ENCODE results near the gene SZT2. TPM values are rescaled to one million over a fixed set of nuclear protein-coding genes. Genes with fewer than 3 reads are reported as not detected.

The SZT2 gene
- total RNA-seq, 1 experiment from 2014 or later = 6.3 TPM

DNA sequence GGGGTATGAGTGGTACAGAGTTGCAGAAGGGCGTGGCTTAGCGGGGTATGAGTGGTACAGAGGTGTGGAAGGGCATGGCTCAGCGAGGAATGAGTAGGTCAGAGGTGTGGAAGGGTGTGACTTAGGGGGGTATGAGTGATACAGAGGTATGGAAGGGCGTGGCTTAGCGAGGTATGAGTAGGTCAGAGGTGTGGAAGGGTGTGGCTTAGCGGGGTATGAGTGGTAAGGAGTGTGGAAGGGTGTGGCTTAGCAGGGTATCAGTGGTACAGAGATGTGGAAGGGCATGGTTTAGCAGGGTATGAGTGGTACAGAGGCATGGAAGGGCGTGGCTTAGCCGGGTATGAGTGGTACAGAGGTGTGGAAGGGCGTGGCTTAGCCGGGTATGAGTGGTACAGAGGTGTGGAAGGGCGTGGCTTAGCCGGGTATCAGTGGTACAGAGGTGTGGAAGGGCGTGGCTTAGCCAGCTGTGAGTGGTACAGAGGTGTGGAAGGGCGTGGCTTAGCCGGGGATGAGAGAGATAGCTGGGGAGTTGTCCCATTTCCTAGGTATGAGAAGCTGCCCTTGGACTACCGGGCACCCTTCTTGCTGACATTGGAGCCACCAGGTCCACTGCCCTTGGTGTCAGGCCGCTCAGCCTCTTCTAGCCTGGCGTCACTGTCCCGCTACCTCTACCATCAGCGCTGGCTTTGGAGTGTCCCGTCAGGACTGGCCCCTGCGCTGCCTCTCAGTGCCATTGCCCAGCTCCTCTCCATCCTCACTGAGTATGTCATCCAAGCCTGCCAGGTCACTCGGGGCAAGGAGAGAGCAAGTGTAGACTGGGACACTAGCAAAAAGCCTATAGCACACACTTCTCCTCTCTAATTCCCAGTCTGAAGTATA is 34.2 kb downstream of the SZT2 start:
- DNase-seq (ENCODE audit: low spot score) = no peak

DNA sequence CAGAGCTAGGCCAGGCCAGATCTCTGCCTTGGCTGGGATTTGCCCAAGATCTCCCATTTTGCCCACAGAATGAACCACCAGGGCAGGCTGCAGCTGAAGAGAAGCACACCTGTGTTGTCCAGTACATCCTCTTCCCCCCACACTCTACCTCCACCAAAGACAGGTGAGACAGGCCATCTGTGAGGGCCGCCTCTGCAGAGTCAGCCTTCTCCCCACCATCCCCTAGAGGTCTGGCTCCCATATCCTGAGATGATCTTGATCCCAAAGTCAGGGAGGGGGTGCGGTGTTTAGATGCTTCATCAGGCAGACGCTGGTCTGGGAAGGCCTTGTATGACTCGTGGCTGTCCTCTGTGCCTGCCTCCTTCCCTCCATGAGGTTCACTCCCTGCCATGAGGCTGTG is 35.3 kb downstream of the SZT2 start:
- DNase-seq (ENCODE audit: low spot score) = no peak

DNA sequence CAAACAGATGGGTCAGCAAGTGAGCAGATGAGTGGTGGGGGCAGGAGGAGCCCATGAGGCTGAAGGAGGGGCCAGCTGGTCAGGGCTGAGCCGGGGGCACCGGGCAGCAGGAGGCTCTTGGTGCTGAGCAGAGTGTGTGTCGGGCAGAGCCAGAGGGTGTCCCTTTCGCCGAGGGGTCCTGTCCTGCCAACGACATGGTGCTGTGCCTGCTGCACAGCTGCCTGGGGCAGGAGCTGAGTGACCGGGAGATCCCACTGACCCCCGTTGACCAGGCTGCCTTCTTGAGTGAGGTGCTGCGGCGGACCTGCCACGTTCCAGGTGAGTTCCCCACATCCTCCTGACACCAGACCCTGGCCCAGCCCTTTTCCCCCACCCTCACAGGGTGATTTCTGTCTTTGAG is 36.5 kb downstream of the SZT2 start:
- DNase-seq (ENCODE audit: low spot score) = no peak

GRCh38 chr1:43427524-43427923 is 37.8 kb downstream of the SZT2 start:
- DNase-seq (ENCODE audit: low spot score) = no peak

DNA sequence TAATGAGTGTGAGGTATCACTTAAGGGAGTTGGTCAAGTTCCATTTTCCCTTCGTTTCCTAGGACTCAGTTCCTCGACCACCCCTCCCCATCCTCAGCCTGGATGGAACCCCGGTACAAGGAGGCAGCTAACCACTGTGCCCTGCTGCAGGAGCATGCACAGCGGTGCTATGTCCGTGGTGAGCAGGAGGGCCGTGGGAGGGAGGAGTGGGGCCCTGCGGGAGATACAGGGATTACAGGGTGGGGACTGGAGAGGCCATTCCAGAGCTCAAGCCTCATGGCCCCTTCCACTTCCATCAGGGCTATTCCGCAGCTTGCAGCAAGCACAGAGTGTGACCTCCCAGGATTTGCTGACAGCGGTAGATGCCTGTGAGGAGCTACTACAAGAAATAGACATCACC is 38.2 kb downstream of the SZT2 start:
- DNase-seq (ENCODE audit: low spot score) = no peak

DNA sequence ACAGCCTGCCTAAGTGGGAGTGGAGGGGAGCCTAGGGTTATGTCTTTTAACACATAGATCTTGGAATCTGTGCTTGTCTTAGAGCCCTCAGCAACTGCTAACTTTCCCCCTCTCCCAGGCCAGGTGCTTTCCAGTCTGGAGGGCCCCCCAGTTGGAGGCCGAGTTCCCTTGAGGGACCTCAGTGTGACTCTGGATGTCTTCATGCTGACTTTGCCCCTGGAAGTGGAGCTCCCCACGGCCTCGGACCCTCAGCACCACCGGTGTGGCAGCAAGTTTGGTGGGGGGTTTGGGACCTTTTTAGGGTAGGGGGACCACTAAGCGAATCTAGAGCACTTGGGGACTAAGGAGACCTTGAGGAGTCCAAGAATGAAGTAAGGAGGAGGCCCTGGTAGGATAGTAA is 41.1 kb downstream of the SZT2 start:
- DNase-seq (ENCODE audit: low spot score) = no peak

DNA sequence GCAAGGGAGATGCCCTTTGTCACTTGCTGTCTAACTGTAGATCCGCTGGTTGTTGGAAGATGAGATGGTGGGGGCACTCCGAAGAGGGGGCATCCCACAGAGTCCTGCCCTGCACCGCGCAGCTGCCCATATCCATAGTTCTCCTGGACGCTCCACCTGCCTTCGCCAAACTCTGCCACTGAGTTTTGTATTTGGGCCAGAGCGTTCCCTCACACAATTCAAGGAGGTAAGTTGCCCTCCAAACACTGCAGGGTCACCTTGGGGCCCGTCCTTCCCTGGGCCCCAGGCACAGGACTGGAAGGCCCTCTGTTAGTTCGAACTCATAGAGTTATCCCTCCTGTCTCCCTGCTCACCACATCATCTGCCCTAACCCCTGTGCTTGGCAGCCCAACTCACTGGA is 42.0 kb downstream of the SZT2 start:
- DNase-seq (ENCODE audit: low spot score) = no peak

DNA sequence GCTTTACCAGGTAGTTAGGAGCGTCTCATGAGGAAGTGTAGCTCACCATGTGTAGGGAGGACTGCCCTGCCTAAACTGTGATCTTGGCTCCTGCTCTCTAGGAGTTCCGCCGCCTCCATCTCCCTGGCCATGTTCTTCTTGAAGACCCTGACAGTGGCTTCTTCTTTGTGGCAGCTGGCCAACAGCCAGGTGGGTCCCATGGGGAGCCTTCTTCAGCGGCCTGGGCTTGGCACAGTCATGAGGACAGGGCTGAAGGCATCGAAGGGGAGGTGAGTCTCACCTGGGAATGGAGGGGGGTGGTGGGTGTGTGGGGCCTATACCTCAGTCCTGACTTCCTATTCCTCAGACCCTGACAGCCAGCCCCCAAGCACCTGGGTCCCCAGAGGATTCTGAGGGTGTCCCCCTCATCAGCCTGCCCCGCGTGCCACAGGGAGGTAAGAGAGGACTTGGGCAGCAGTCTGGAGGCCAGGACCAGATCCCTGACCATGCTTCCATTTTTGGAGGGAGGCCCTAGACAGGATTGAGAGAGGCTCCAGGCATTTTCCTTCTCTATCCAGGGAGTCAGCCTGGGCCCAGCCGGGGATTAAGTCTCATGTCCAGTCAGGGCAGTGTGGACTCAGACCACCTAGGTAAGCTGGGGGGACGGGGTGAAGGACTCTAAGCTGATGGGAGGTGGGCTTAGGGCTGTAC is 42.6 kb downstream of the SZT2 start:
- DNase-seq (ENCODE audit: low spot score) = no peak

GRCh38 chr1:43432907-43433306 is 43.2 kb downstream of the SZT2 start:
- DNase-seq (ENCODE audit: low spot score) = no peak

DNA sequence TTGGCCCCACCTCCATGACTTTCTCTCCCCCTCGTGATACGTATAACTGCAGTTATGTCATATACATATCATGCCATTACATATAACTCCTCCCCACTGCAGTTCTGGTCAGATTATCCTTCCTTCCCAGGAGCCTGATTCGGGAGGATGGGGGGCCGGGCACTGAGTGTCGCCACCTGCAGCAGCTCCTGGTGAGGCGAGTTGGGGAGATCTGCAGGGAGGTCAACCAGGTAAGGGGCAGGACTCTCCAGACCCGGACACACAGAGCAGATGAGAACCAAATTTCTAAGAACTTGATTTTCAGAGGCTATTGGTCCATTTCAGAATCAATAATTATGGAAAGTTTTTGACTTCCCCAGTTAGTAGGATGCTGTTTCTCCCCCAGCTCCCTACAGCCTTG is 44.6 kb downstream of the SZT2 start:
- DNase-seq (ENCODE audit: low spot score) = no peak

DNA sequence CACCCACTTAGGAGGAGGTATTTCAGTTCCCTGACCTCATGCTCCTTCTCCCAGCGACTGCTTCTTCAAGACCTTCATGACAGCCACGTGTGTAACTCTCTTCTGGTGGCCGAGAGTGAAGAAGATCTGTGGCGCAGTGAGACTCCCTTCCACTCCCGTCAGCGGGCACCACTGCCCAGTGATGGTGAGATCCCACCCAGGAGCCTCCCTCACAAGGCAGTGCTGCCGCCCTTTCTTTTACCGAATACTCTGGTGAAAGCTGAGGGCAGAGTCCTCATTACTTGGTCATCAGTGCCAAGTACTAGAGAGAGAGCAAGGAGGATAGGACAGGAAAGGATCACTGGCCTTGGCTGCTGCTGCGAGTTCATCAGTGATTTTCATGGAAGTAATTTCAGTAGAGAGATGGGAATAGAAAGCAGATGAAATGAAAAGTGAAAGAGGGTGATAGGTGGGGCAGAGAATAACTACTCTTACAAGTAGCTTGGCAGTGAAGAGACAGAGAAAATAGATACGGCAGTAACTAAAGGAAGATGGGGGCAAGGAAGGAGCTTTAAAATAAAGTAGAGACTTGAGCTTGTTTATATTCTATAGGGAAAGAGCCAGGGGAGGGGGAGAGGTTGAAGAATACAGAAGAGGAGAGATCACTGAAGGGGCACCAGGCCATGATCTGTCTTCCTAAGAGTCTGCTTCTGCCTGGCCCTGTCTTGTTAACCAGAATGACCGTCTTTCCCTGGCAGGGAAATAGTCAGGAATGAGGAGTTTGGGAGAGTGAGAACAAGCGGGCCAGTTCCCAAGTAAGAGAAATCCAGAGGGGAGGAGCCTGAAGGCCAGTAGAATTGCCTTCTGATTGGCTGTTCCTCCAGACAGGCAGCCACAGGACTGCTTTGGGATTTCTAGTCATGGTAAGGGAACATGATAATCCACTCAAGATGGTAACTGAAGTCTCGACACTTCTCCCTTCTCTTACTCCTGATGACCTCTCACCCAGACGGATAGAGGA is 45.7 kb downstream of the SZT2 start:
- DNase-seq (ENCODE audit: low spot score) = no peak

DNA sequence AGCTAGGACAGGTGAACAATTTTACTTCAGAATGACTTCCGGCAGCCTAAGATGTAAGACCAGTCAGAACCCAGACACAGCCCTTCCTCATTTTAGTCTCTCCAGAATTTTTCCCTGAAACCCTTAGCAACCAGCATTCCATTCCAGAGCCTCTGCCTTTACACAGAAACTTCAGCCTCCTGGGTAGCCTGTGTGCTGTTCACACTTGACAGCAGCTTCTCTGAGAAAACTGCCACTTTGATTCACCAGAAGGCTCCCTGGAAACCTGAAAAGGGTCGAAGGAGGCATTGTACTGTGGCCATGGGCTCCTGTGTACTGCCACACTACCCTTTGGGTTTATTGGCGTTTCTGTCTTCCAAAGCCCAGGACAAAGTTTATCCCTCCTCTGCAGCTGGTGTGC is 46.7 kb downstream of the SZT2 start:
- DNase-seq (ENCODE audit: low spot score) = no peak

DNA sequence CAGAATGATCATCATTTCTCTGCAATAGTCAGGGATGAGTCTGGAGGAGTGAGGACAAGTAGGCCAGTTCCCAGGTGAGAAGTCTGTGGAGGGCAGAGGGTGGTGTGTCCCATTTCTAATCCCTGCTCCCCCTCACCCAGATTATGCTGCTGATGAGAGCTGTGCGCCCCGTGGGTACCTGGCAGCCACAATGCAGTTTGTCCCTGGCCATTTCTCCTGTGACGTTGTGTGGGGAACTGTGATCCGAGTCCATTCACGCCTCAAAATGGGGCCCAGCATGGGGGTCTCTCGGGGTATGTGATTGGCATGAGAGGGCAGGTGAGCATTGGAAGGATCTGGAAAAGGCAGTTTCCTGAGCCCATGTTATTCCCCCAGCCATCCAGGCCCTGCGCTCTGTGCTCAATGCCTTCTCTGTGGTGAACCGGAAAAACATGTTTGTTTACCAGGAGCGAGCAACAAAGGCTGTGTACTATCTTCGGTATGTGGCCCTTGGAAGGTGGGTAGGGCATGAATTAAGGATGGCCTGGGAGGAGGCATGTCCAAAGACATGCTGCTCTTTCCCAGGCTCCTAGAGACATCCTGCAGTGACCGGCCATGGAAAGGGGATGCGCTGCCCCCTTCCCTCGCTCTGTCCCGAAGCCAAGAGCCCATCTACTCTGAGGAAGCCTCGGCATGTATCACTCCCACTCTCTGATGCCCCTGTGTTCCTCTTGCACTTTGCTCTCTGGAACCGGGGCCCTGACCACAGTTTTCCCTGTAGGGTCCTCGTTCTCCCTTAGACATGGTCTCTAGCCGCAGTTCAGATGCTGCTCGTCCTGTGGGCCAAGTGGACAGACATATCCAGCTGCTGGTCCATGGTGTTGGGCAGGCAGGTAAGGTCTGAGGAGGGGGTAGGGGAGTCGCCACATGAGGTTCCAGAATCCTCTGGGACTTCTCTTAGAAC is 47.6 kb downstream of the SZT2 start:
- DNase-seq (ENCODE audit: low spot score) = no peak

- DNase-seq (ENCODE audit: low spot score) = no peak
Observed at GRCh38 chr1:43438006-43438405, 48.3 kb downstream of the SZT2 start.

DNA sequence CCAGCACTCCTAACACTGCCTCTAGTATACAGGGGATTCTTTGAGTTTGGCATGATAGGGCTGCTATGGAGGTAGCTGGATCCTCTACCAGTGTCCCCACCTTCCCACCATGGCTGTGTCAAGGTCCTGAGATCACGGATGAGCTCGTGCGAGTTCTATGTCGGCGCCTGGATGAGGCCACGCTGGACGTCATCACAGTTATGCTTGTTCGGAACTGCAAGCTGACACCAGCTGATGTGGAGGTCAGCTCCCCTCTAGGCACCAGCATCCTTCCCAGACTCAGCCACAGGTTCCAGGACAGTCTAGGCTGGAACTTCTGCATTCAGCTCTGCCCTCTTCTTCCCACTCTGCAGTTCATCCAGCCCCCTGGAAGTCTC is 48.9 kb downstream of the SZT2 start:
- DNase-seq (ENCODE audit: low spot score) = no peak

DNA sequence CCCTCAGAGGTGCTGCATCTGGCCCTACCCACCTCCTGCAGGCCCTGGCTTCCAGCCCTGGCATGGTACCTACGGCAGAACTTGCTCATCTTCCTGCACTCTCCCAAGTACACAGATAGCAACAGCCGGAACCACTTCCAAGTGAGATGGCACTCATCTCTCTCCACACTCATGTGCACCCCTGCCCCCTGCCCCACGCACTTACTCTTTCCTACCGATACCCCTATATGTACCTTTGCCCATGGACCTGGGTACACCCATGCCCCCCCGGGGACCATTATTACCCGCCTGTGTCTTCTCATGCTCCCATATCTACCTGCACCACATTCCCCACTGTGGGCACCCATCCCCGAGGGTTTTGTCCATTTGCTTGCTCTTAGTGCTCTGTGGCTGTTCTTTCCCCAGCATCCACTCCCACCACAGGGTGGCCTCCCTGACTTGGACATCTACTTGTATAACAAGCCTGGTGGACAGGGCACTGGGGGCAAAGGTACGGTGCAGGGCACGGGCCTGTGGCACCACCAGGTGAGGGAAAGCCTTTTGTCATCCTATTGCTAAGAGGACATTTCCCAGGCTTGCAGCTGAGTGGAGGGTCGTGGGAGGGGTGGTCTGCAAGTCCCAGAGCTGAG is 49.4 kb downstream of the SZT2 start:
- no peak for DNase-seq (ENCODE audit: low spot score)

DNA sequence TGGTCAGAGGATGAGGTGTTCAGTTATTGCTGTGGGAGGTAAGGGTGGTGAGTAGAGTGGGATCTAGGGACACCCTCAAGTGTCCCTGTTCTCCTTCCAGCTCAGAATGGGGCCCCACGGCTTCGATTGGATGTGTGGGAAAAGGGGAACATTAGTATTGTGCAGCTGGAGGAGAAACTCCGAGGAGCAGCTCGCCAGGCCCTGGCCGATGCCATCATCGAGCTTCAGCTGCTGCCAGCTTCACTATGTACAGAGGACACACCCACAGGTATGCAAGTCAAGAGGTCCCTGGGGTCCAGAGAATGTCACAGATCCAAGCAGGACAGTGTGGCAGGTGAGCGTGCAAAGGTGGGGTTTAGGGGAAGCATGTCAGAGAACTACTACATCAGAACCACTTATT is 50.1 kb downstream of the SZT2 start:
- no peak for DNase-seq (ENCODE audit: low spot score)

DNA sequence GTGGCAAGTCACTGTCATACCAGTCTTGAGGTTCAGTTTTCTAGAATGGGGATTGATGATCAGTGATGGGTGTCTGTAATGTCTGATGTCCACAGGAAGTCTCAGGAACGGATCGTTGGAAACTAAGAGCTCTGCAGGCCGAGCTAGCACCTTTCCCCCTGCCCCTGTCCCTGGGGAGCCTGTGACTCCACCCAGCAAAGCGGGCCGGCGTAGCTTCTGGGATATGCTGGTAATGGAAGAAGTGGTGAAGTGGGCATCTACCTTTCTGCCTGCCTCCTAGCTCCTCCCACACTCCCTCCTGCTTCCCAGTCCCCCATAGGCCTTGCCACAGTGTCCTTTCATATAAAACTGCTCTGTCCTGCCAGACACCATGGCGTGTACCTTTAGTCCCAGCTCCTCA is 50.7 kb downstream of the SZT2 start:
- no peak for DNase-seq (ENCODE audit: low spot score)

DNA sequence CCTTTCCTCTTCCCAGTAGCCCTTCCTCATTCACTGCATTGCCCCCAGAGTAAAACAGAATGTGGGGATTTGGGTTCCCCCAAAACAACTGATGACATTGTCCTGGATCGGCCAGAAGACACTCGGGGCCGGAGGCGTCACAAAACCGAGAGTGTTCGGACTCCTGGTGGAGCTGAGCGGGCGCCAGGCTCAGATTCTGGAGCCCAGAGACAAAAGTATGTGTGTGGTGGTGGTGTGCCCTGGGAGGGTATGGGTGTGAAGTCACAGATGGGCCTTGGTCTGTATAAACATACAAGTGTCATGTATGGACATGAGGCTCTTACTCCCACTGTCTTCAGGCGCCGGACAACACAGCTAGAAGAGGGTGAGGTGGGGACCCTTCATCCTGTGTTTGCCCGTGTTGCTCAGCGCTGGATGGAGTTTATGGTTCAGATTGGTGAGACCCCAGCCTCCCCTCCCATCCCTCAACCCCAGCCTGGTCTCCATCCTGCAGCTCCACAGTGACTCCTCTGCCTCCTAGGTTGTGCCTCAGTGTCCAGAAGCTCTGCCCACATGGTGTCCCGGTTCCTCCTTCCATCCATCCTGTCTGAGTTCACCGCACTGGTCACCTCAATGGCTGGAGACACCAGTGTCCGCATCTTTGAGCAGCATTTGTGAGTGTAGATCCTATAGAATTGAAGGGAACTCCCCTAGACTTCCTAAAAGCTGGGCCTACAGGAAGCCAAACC is 51.6 kb downstream of the SZT2 start:
- no peak for DNase-seq (ENCODE audit: low spot score)
